Osteocyte (in vitro differentiated cells): ENCODE measurements around the gene EZH1. TPM values are rescaled to one million over a fixed set of nuclear protein-coding genes. Genes with fewer than 3 reads are reported as not detected.
A peak's percentile ranks its signal among the peaks of the same experiment; 100 is the strongest.
"Not testable (repeated sequence)": the region's sequence is repeated elsewhere in the genome, so short reads cannot be mapped to it uniquely, and the experiment has no call there.

ENCODE experiments used
- DNase-seq: peaks from one replicate; pipeline ENCODE4 v3.0.0; 2021; ENCODE audit warnings: mixed read lengths; ENCODE audit not compliant: unreplicated experiment; ENCODE audit errors: extremely low spot score
- H3K27ac Mint-ChIP-seq: one replicate; pipeline ENCODE4 v1.8.0; 2021; ENCODE audit warnings: mild to moderate bottlenecking, mixed read lengths; ENCODE audit not compliant: unreplicated experiment
- H3K27me3 Mint-ChIP-seq: one replicate; pipeline ENCODE4 v1.8.0; 2021; ENCODE audit warnings: mixed read lengths; ENCODE audit not compliant: unreplicated experiment
- H3K36me3 Mint-ChIP-seq: one replicate; pipeline ENCODE4 v1.8.0; 2021; ENCODE audit warnings: mixed read lengths; ENCODE audit not compliant: unreplicated experiment
- H3K4me1 Mint-ChIP-seq: one replicate; pipeline ENCODE4 v1.8.0; 2021; ENCODE audit warnings: mixed read lengths; ENCODE audit not compliant: unreplicated experiment
- H3K4me3 Mint-ChIP-seq: one replicate; pipeline ENCODE4 v1.8.0; 2021; ENCODE audit warnings: mild to moderate bottlenecking, moderate library complexity, mixed read lengths; ENCODE audit not compliant: unreplicated experiment
- H3K9me3 Mint-ChIP-seq: one replicate; pipeline ENCODE4 v1.8.0; 2021; ENCODE audit warnings: mixed read lengths; ENCODE audit not compliant: unreplicated experiment
- total RNA-seq: library from RNA; stranded (reverse); gene quantifications from 2 replicates; pipeline ENCODE4 v1.2.1, GENCODE V29; 2021
- TF ChIP-seq, protein P1 (sequence below): fragments of 200-600 bp; sonication (generic); IDR thresholded peaks from 2 replicates; pipeline ENCODE4 v1.5.0; 2021; ENCODE audit warnings: antibody characterized with exemption, mild to moderate bottlenecking, moderate library complexity

Gene EZH1
- total RNA-seq, 1 donor from 2014 or later: 44.8 TPM

DNA sequence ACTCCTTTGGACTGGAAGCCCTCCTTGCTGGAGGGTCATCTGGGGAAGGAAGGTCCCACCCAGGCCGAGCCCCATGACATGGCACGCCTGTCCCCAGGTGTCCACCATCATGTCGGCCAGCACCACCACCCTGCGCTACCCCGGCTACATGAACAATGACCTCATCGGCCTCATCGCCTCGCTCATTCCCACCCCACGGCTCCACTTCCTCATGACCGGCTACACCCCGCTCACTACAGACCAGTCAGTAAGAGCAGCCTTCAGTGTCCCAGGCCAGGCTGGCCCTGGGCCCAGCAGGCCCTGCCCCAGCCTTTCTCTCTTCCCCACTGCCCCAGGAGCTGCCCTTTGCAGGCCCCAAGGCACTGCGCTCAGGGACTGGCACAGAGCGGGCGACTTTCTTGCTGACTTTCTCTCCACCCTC lies 79.2 kb downstream of the EZH1 start:
- TF ChIP-seq, protein P1, sequence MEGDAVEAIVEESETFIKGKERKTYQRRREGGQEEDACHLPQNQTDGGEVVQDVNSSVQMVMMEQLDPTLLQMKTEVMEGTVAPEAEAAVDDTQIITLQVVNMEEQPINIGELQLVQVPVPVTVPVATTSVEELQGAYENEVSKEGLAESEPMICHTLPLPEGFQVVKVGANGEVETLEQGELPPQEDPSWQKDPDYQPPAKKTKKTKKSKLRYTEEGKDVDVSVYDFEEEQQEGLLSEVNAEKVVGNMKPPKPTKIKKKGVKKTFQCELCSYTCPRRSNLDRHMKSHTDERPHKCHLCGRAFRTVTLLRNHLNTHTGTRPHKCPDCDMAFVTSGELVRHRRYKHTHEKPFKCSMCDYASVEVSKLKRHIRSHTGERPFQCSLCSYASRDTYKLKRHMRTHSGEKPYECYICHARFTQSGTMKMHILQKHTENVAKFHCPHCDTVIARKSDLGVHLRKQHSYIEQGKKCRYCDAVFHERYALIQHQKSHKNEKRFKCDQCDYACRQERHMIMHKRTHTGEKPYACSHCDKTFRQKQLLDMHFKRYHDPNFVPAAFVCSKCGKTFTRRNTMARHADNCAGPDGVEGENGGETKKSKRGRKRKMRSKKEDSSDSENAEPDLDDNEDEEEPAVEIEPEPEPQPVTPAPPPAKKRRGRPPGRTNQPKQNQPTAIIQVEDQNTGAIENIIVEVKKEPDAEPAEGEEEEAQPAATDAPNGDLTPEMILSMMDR: no peak
- H3K4me3 Mint-ChIP-seq: no peak overlapping the region
- no peaks in the 10 kb centered on the region for H3K27me3 Mint-ChIP-seq

DNA sequence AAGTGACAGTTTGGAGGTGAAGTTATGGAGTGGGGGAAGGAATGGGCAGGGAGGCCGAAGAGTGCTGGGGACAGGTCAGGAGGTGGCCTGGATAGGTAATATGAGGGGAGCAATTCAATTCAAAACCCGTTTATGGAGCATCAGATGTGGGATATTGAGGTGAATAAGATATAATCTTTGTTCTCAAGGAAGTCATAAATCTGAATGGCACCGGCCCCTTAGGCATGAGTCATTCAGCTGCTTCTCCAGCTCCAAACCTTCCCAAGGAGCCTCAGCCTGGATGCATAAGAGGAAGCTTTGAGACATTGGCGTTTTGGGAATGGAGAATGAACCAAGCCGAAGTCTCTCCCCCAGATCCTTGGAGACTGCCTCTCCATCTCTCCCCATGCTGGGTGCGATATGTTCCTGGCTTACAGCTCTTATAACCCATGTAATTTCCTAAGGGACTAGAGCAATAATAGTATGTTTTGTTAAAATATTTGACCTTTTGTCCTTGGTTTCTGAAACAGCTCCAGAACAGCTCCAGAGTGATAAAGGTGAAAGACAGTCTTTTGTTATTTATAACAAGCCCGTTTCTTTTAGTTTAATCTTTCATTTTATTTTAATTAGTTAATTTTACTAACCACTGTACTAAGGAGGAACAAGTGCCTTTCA lies 84.0 kb downstream of the EZH1 start:
- Mint-ChIP-seq H3K4me3 (peak overlapping the region; percentile 56), H3K27ac (peak overlapping the region; percentile 33), H3K36me3 (peaks cover 19% of the 10 kb centered on the region), H3K27me3 (no peaks in the 10 kb centered on the region), H3K4me1 (peaks cover 18% of the 10 kb centered on the region), H3K9me3 (no peaks in the 10 kb centered on the region)
- TF ChIP-seq, protein P1: no peak
- no peak for DNase-seq

More for the DNA sequence above, 79.2 kb downstream of the EZH1 start:
- peaks cover 34% of the 10 kb centered on the region for H3K4me1 Mint-ChIP-seq
- no peaks in the 10 kb centered on the region for H3K9me3 Mint-ChIP-seq
- H3K36me3 Mint-ChIP-seq: peaks cover 32% of the 10 kb centered on the region
- no peak overlapping the region for H3K27ac Mint-ChIP-seq
- DNase-seq: no peak

DNA sequence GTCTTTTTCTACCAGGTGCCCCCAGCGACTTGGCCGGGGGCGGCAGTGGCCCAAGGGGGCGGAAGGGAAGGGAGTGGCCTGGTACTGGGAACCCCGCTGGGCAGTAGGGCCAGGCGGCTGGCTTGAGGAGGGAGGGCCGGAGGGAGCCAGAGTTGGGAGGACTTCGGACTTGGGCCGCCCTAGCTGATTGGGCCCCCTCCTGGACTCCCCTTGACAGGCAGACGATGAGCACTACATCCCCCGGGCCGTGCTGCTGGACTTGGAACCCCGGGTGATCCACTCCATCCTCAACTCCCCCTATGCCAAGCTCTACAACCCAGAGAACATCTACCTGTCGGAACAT lies 84.9 kb downstream of the EZH1 start:
- peak overlapping the region; percentile 94 for H3K27ac Mint-ChIP-seq
- H3K4me3 Mint-ChIP-seq: peak overlapping the region; percentile 91
- peaks cover 18% of the 10 kb centered on the region for H3K4me1 Mint-ChIP-seq
- not testable (repeated sequence) for DNase-seq, H3K9me3 Mint-ChIP-seq, H3K27me3 Mint-ChIP-seq
- H3K36me3 Mint-ChIP-seq: peaks cover 13% of the 10 kb centered on the region

DNA sequence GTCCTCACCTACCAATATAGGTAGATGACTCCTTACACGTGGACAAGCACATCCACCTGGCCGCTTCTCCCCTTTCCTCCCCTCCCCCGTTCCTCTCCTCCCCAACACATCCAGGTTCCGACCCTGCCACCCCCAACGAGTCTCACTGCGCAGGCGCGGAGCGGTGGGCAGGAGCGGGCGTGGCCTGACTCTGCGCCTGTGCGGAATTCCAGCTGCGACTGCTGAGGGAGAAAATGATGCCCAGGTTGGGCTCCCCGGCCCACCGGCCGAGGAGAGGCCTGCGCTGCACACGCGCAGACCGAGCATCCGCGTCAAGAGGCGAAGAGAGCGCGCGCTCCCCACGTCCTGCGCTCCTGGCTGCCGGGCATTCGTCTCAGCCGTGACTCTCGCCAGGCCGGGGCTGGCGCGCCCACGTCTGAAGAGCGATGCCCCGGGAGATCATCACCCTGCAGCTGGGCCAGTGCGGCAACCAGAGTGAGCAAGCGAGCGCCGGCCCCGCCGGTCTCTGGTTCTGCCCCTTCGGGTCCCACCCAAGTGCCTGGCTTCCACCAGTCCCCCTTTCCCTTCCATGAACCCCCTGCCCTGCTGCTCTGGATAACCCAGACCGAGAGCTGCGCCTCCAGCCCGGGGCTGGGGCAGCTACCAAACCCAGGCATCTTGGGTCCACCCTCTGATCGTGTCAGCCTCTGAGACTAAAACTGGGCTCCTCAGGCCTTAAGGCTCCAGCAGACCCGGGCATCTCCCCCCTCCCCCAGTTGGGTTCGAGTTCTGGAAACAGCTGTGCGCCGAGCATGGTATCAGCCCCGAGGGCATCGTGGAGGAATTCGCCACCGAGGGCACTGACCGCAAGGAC lies 85.5 kb downstream of the EZH1 start, which contains the start of gene TUBG2:
Gene TUBG2, plus strand, starts transcription at position 206 of the 853 bp plus-strand sequence. Its CDS starts 220 bp downstream, at position 426.
- no peaks in the 10 kb centered on the region for H3K27me3 Mint-ChIP-seq
- TF ChIP-seq, protein P1: no peak
- peak within 1 kb of the TSS; percentile 94 for H3K27ac Mint-ChIP-seq
- H3K36me3 Mint-ChIP-seq: peaks cover 12% of the 10 kb centered on the region
- peak; percentile 97 for DNase-seq
- peak within 1 kb of the TSS; percentile 91 for H3K4me3 Mint-ChIP-seq
- H3K9me3 Mint-ChIP-seq: no peaks in the 10 kb centered on the region
- peaks cover 22% of the 10 kb centered on the region for H3K4me1 Mint-ChIP-seq

DNA sequence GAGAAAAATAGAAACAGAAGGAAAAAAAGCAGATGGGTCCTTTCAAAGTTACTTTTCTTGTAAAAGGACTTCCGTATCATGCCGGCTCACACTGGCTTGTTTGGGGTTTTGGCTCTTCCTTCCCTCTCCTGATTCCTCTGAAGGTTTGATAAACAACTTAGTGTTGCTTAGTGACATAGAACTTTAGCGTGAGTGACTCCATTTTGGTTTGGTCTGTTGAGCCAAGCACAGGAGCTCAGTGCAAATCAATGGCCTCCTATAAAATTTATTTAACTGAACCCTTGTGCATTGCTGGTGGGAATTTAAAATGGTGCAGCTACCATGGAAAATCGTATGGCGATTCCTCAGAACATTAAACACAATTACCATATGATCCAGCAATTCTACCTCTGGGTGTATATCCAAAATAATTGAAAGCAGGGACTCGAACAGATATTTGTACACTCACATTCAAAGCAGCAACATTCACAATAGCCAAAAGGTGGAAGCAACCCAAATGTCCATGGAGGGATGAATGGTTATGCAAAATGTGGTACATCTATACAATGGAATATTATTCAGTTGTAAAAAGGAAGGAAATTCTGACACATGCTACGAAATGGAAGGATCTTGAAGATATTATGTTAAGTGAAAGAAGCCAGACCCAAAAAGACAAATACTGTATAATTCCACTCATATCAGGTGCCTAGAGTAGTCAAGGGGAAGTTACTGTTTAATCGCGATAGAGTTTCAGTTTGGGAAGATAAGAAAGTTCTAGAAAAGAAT lies 86.8 kb downstream of the EZH1 start:
- no peak for DNase-seq
- H3K27me3 Mint-ChIP-seq: no peaks in the 10 kb centered on the region
- no peaks in the 10 kb centered on the region for H3K9me3 Mint-ChIP-seq
- H3K36me3 Mint-ChIP-seq: peaks cover 11% of the 10 kb centered on the region
- peaks cover 33% of the 10 kb centered on the region for H3K4me1 Mint-ChIP-seq
- no peak overlapping the region for H3K27ac Mint-ChIP-seq
- peak overlapping the region; percentile 49 for H3K4me3 Mint-ChIP-seq
- TF ChIP-seq, protein P1: no peak
